Mesenchymal stem cell (in vitro differentiated cells and primary cell): ENCODE results near the gene PRKAG2.
A peak's percentile ranks its signal among the peaks of the same experiment; 100 is the strongest.

Experiments used
- DNase-seq: peaks from one replicate; pipeline ENCODE4 v3.0.0-alpha.2; 2013
- H2AFZ ChIP-seq: one replicate; pipeline ENCODE4 v1.6.1; 2013; ENCODE audit warnings: low read depth, mild to moderate bottlenecking, control low read depth, inconsistent platforms, low read length, moderate library complexity
- H2AK5ac ChIP-seq: 2 replicates; pipeline ENCODE4 v1.6.1; 2013; ENCODE audit warnings: low read length, moderate library complexity, mild to moderate bottlenecking, inconsistent platforms; ENCODE audit not compliant: severe bottlenecking
- H2BK120ac ChIP-seq: one replicate; pipeline ENCODE4 v1.6.1; 2013; ENCODE audit warnings: low read depth, mild to moderate bottlenecking, inconsistent platforms, low read length, moderate library complexity
- H2BK12ac ChIP-seq, 2 experiments: one replicate each; pipeline ENCODE4 v1.6.1; 2013; ENCODE audit warnings: inconsistent platforms in 2 of 2, low read length in 2 of 2, mild to moderate bottlenecking in 2 of 2, moderate library complexity in 2 of 2, control low read depth in 1 of 2
- H2BK15ac ChIP-seq: one replicate; pipeline ENCODE4 v1.6.1; 2013; ENCODE audit warnings: mild to moderate bottlenecking, low read depth, inconsistent platforms; ENCODE audit not compliant: poor library complexity, severe bottlenecking
- H2BK5ac ChIP-seq: 2 replicates; pipeline ENCODE4 v1.6.1; 2013; ENCODE audit warnings: low read depth, mild to moderate bottlenecking, low read length, control low read depth, inconsistent platforms; ENCODE audit not compliant: poor library complexity, severe bottlenecking
- H3K14ac ChIP-seq, 2 experiments: one replicate each; pipeline ENCODE4 v1.6.1; 2013; ENCODE audit warnings: inconsistent platforms in 2 of 2, low read length in 2 of 2, control low read depth in 1 of 2, mild to moderate bottlenecking in 1 of 2, moderate library complexity in 1 of 2
- H3K18ac ChIP-seq, 2 experiments: one replicate each; pipeline ENCODE4 v1.6.1; 2013; ENCODE audit warnings: inconsistent platforms in 2 of 2, low read length in 2 of 2, control low read depth in 1 of 2, low read depth in 1 of 2, mild to moderate bottlenecking in 1 of 2
- H3K23ac ChIP-seq, 2 experiments: one replicate each; pipeline ENCODE4 v1.6.1; 2013; ENCODE audit warnings: inconsistent platforms in 2 of 2, low read length in 2 of 2, mild to moderate bottlenecking in 2 of 2, moderate library complexity in 2 of 2, control low read depth in 1 of 2
- H3K27ac ChIP-seq: 2 replicates; pipeline ENCODE4 v1.5.1; 2013; ENCODE audit warnings: mild to moderate bottlenecking, moderate library complexity, low read length, control low read depth, inconsistent platforms; ENCODE audit not compliant: poor library complexity, severe bottlenecking
- H3K27me3 ChIP-seq, 2 experiments: 2 replicates each; pipeline versions ENCODE4 v1.6.1 to v1.7.0; 2013; ENCODE audit warnings: low read length in 2 of 2, mild to moderate bottlenecking in 2 of 2, moderate library complexity in 2 of 2, control low read depth in 1 of 2, inconsistent platforms in 1 of 2; ENCODE audit not compliant: control insufficient read depth in 1 of 2, insufficient read depth in 1 of 2
- H3K36me3 ChIP-seq, 2 experiments: 2 replicates each; pipeline versions ENCODE4 v1.6.1 to v1.7.0; 2013; ENCODE audit warnings: low read length in 2 of 2, control low read depth in 1 of 2, inconsistent platforms in 1 of 2, low read depth in 1 of 2, mild to moderate bottlenecking in 1 of 2; ENCODE audit not compliant: insufficient read depth in 2 of 2, control insufficient read depth in 1 of 2
- H3K4ac ChIP-seq, 2 experiments: one replicate each; pipeline ENCODE4 v1.6.1; 2013; ENCODE audit warnings: inconsistent platforms in 2 of 2, low read length in 2 of 2, mild to moderate bottlenecking in 2 of 2, moderate library complexity in 2 of 2, control low read depth in 1 of 2, low read depth in 1 of 2
- H3K4me1 ChIP-seq: 2 replicates; pipeline ENCODE4 v1.6.1; 2013; ENCODE audit warnings: low read depth, low read length, control low read depth; ENCODE audit not compliant: control insufficient read depth, insufficient read depth
- H3K4me2 ChIP-seq: 2 replicates; pipeline ENCODE4 v1.6.1; 2013; ENCODE audit warnings: low read length, mild to moderate bottlenecking, inconsistent platforms; ENCODE audit not compliant: poor library complexity, severe bottlenecking
- H3K4me3 ChIP-seq, 2 experiments: 2 replicates each; pipeline versions ENCODE4 v1.5.1 to v1.7.0; 2013; ENCODE audit warnings: low read length in 2 of 2, mild to moderate bottlenecking in 2 of 2, control low read depth in 1 of 2, low read depth in 1 of 2; ENCODE audit not compliant: insufficient read depth in 1 of 2
- H3K79me1 ChIP-seq: replicated peaks from 2 replicates; pipeline ENCODE4 v1.6.1; 2013; ENCODE audit warnings: mild to moderate bottlenecking, control low read depth, low read length, inconsistent platforms; ENCODE audit not compliant: poor library complexity, severe bottlenecking
- H3K9ac ChIP-seq: 2 replicates; pipeline ENCODE4 v1.7.0; 2013; ENCODE audit warnings: mild to moderate bottlenecking, low read length, moderate library complexity
- H3K9me3 ChIP-seq: 2 replicates; pipeline ENCODE4 v1.7.0; 2013; ENCODE audit warnings: mild to moderate bottlenecking, low read length; ENCODE audit not compliant: control insufficient read depth
- H4K8ac ChIP-seq: one replicate; pipeline ENCODE4 v1.6.1; 2013; ENCODE audit warnings: inconsistent platforms, mild to moderate bottlenecking, low read length, moderate library complexity
- H4K91ac ChIP-seq: one replicate; pipeline ENCODE4 v1.6.1; 2013; ENCODE audit warnings: mild to moderate bottlenecking, low read length, inconsistent platforms
- WGBS: methylation state at CpG from one replicate; pipeline ENCODE4 v1.1.7; 2013; ENCODE audit warnings: mixed read lengths; 5-methylcytosine and 5-hydroxymethylcytosine counted together

Gene PRKAG2

DNA sequence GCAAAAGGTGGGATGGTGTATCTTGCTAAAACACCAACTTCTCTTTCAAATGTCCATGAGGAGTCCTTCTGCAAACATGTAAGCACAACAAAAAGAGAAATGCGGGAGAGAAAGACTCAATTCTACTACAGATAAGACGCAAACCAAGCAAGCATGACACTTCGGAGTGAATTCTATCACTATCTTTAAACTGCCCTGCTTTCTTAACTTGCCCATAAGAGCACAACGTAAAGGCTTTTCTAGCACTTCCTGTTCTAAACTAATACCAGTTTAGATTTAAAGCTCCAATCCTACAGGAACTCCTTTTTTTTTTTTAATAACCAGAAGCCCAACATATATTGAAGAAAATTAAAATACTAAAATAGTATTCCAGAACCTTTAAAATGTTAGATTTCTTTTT is 365.6 kb downstream of the PRKAG2 start:
- Histone ChIP-seq H3K23ac (no peak overlapping the region), H2AFZ (no peak overlapping the region), H3K36me3 (peaks cover 0 to 3% of the 10 kb centered on the region in 2 experiments), H2BK12ac (no peak overlapping the region), H3K79me1 (peaks cover 1% of the 10 kb centered on the region), H2BK15ac (no peak overlapping the region), H4K8ac (no peak overlapping the region), H3K27me3 (no peaks in the 10 kb centered on the region), H2BK120ac (no peak overlapping the region), H3K9me3 (no peaks in the 10 kb centered on the region), H3K9ac (no peak overlapping the region), H3K4me2 (no peak overlapping the region), H3K14ac (no peak overlapping the region), H3K27ac (no peak overlapping the region), H3K4me3 (no peak overlapping the region), H2BK5ac (no peak overlapping the region), H3K18ac (no peak overlapping the region), H3K4ac (no peak overlapping the region), H2AK5ac (no peak overlapping the region), H3K4me1 (peaks cover 5% of the 10 kb centered on the region), H4K91ac (no peak overlapping the region)
- no peak for DNase-seq
- 78% methylated on average over 4 of the region's 4 CpGs for WGBS

DNA sequence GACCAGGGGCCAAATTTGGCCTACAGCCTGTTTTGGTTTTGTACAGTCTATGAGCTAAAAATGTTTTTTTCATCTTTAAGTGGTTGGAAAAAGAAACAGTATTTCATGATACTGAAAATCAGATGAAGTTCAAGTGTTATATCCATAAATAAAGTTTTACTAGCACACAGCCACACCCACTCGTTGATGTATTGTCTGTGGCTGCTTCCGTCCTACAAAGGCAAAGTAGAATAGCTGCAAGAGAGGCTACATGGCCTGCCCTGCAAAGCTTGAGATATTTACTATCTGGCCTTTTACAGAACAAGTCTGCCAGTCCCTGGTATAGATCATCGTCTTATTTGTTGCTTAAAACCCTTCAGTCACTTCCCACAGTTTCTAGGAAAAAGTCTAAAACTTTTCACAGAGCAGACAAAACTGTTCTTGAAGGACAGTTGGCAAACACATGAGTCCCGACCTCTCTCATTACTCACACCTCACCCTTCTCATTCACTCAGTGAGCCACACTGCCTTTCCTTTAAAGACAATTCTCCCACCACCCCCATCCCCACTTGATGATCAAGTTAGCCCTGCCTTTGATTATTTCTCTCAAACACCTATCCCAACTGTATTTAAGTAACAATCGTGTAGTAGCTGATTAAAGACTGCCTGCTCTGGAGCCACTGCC is 367.1 kb downstream of the PRKAG2 start:
- H3K79me1 ChIP-seq = peaks cover 1% of the 10 kb centered on the region
- no peak overlapping the region for H3K4me2 ChIP-seq
- WGBS = 76% methylated on average over 5 of the region's 5 CpGs
- no peak overlapping the region for H2BK15ac ChIP-seq
- H3K18ac ChIP-seq = no peak overlapping the region
- H2BK120ac ChIP-seq = no peak overlapping the region
- no peak overlapping the region for H2BK5ac ChIP-seq
- peaks cover 5% of the 10 kb centered on the region for H3K4me1 ChIP-seq
- no peaks in the 10 kb centered on the region for H3K27me3 ChIP-seq
- H4K91ac ChIP-seq = no peak overlapping the region
- no peak overlapping the region for H3K4me3 ChIP-seq
- no peak overlapping the region for H3K27ac ChIP-seq
- DNase-seq = peak; percentile 34
- no peak overlapping the region for H3K23ac ChIP-seq
- no peaks in the 10 kb centered on the region for H3K9me3 ChIP-seq
- no peak overlapping the region for H2BK12ac ChIP-seq
- no peak overlapping the region for H3K14ac ChIP-seq
- H3K4ac ChIP-seq = no peak overlapping the region
- no peak overlapping the region for H2AFZ ChIP-seq
- H3K9ac ChIP-seq = no peak overlapping the region
- H2AK5ac ChIP-seq = no peak overlapping the region
- peaks cover 0 to 2% of the 10 kb centered on the region in 2 experiments for H3K36me3 ChIP-seq
- no peak overlapping the region for H4K8ac ChIP-seq

DNA sequence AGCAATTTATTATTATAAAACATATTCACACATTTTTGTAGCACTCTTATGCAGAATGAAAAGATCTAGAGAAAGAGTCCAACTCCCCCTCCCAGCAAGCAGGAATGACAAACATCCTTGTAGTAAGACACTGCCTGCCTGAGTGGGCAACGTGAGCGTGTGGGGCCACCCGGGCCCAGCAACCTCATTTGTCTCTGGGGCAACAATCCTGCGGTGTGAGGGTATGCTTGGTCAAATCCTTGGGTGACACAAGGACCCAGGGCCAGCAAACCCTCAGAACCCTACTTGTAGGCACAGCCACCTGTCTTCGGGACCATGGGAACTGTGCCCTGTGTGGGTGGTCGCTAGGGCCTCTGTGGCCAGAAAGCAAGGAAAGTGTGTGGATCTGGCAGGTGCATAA is 367.9 kb downstream of the PRKAG2 start:
- Histone ChIP-seq H3K18ac (peak overlapping the region in 1 of 2 experiments; percentile 1), H3K79me1 (peaks cover 1% of the 10 kb centered on the region), H3K4ac (no peak overlapping the region), H4K8ac (no peak overlapping the region), H2BK120ac (no peak overlapping the region), H3K23ac (no peak overlapping the region), H3K14ac (no peak overlapping the region), H2BK15ac (no peak overlapping the region), H3K27ac (no peak overlapping the region), H2BK12ac (no peak overlapping the region), H2AK5ac (no peak overlapping the region), H3K9ac (no peak overlapping the region), H3K4me1 (peaks cover 5% of the 10 kb centered on the region), H3K27me3 (no peaks in the 10 kb centered on the region), H3K9me3 (no peaks in the 10 kb centered on the region), H2BK5ac (no peak overlapping the region), H2AFZ (no peak overlapping the region), H3K36me3 (no peaks in the 10 kb centered on the region), H4K91ac (no peak overlapping the region), H3K4me2 (no peak overlapping the region), H3K4me3 (no peak overlapping the region)
- no peak for DNase-seq
- 95% methylated on average over 6 of the region's 6 CpGs for WGBS

DNA sequence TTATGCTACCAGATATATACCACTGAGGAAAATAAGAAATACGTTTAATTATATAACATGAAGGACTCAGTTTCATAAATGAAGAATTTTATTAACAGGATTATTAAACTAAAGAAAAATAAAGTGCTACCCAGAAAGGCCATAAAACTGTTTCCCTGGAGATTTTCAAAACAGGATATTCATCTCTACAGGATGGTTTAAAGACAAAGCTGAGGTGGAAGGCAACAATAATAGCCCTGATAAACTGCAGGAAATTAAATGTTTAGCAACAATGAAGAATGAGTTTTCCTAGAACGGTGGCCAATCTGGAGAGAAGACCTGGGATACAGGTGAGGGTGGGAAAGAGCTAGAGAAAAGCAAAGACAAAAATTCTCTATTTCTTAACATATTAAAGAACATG is 369.1 kb downstream of the PRKAG2 start:
- Histone ChIP-seq H2BK12ac (no peak overlapping the region), H3K79me1 (peaks cover 1% of the 10 kb centered on the region), H4K8ac (no peak overlapping the region), H2AK5ac (no peak overlapping the region), H4K91ac (no peak overlapping the region), H3K9ac (no peak overlapping the region), H3K36me3 (no peaks in the 10 kb centered on the region), H3K4me1 (peaks cover 5% of the 10 kb centered on the region), H2BK15ac (no peak overlapping the region), H2BK5ac (no peak overlapping the region), H3K4me3 (no peak overlapping the region), H2BK120ac (no peak overlapping the region), H3K4me2 (no peak overlapping the region), H3K27ac (no peak overlapping the region), H3K9me3 (no peaks in the 10 kb centered on the region), H2AFZ (no peak overlapping the region), H3K14ac (no peak overlapping the region), H3K27me3 (no peaks in the 10 kb centered on the region), H3K18ac (no peak overlapping the region), H3K23ac (no peak overlapping the region), H3K4ac (no peak overlapping the region)
- 71% methylated on average over 1 of the region's 2 CpGs for WGBS
- DNase-seq = no peak
